HCT116 (cell line): Measurements from ENCODE around the gene BEND7. TPM values are rescaled to one million over a fixed set of nuclear protein-coding genes. Genes with fewer than 3 reads are reported as not detected.

Experiments
- ATAC-seq: fragments of 200-7000 bp; cut with Tn5 transposase; 2 replicates; pipeline ENCODE4 v1.9.1; 2020; ENCODE audit warnings: mild to moderate bottlenecking, moderate library complexity
- BruUV-seq: library from RNA; stranded (reverse); fragments of 400-500 nt; replicated peaks from 2 replicates; lab custom pipeline; 2021; lab: Mats Ljungman, UMichigan
- CTCF ChIA-PET: fragments of 300-600 bp; sonication (Branson Sonifier 250); formaldehyde crosslinking; loops from one replicate; lab custom pipeline; 2021; ENCODE audit warnings: antibody characterized with exemption; lab: Charles Lee
- POLR2A ChIA-PET: fragments of 300-600, 350-600 bp; sonication (Branson Sonifier 250); formaldehyde crosslinking; loops from one replicate; lab custom pipeline; 2021; ENCODE audit warnings: antibody characterized with exemption; lab: Charles Lee
- RAD21 ChIA-PET, 2 experiments: fragments of 300-600 bp; sonication (Branson Sonifier 250); formaldehyde crosslinking; loops; one replicate each; lab custom pipeline; 2023; ENCODE audit warnings: low total read pairs in 2 of 2; ENCODE audit not compliant: uncharacterized antibody in 2 of 2, unreplicated experiment in 2 of 2, low non-redundant PET in 1 of 2; lab: Charles Lee
- DNase-seq: peaks from one replicate; pipeline ENCODE4 v3.0.0-alpha.2; 2010; ENCODE audit warnings: low read depth, low spot score
- H2AFZ ChIP-seq: fragments of 200-600 bp; shearing (Covaris generic), sonication (generic); 2 replicates; pipeline ENCODE4 v1.6.1; 2017; ENCODE audit warnings: low read depth, mixed run types, mixed read lengths, antibody characterized with exemption, low read length; ENCODE audit not compliant: poor library complexity, severe bottlenecking
- H3K27ac ChIP-seq: 2 replicates; pipeline ENCODE4 v1.5.1; 2012; ENCODE audit warnings: low read depth, low read length
- H3K27me3 ChIP-seq: fragments of 200-600 bp; sonication (generic); 2 replicates; pipeline ENCODE4 v1.6.1; 2016; ENCODE audit warnings: mixed run types, low read length, mixed read lengths; ENCODE audit not compliant: insufficient read depth
- H3K36me3 ChIP-seq, 2 experiments: fragments of 200-500 bp in 1 of 2; fragments of 200-600 bp in 1 of 2; sonication (Bioruptor generic) in 1 of 2; sonication (generic) in 1 of 2; 2 replicates each; pipeline versions ENCODE4 v1.5.1 to v1.6.1; 2014 to 2016; ENCODE audit warnings: low read length in 2 of 2, inconsistent platforms in 1 of 2, mixed read lengths in 1 of 2, mixed run types in 1 of 2; ENCODE audit not compliant: insufficient read depth in 2 of 2, control insufficient read depth in 1 of 2
- H3K4me1 ChIP-seq, 2 experiments: fragments of 200-600 bp in 1 of 2; sonication (generic) in 1 of 2; 2 replicates each; pipeline versions ENCODE4 v1.5.1 to v1.6.1; 2012 to 2017; ENCODE audit warnings: low read length in 2 of 2, inconsistent platforms in 1 of 2, mild to moderate bottlenecking in 1 of 2, mixed read lengths in 1 of 2, mixed run types in 1 of 2, moderate library complexity in 1 of 2; ENCODE audit not compliant: insufficient read depth in 2 of 2, control insufficient read depth in 1 of 2
- H3K4me2 ChIP-seq: fragments of 200-600 bp; sonication (generic); 2 replicates; pipeline ENCODE4 v1.6.1; 2017; ENCODE audit warnings: mixed run types, low read length, mixed read lengths
- H3K4me3 ChIP-seq, 2 experiments: fragments of 200-600 bp in 1 of 2; sonication (generic) in 1 of 2; replicated peaks in 1 of 2; 2 replicates each; pipeline ENCODE4 v1.5.1; 2011 to 2016; ENCODE audit warnings: low read length in 2 of 2, control low read depth in 1 of 2, low read depth in 1 of 2, mild to moderate bottlenecking in 1 of 2, mixed read lengths in 1 of 2, mixed run types in 1 of 2
- H3K79me2 ChIP-seq: fragments of 200-600 bp; sonication (generic); 2 replicates; pipeline ENCODE4 v1.6.1; 2017; ENCODE audit warnings: mild to moderate bottlenecking, mixed run types, low read length, moderate library complexity, mixed read lengths; ENCODE audit not compliant: insufficient read depth
- H3K9ac ChIP-seq: fragments of 200-600 bp; sonication (generic); 2 replicates; pipeline ENCODE4 v1.6.1; 2016; ENCODE audit warnings: low read length, mixed read lengths
- H3K9me2 ChIP-seq: fragments of 200-600 bp; sonication (generic), shearing (Covaris generic); 2 replicates; pipeline ENCODE4 v1.6.1; 2017; ENCODE audit warnings: mixed run types, mild to moderate bottlenecking, moderate library complexity; ENCODE audit not compliant: insufficient read depth
- H3K9me3 ChIP-seq, 2 experiments: fragments of 200-500 bp in 1 of 2; fragments of 200-600 bp in 1 of 2; sonication (Bioruptor generic) in 1 of 2; sonication (generic) in 1 of 2; 2 replicates each; pipeline ENCODE4 v1.6.1; 2014 to 2017; ENCODE audit warnings: low read length in 2 of 2, mixed read lengths in 2 of 2, inconsistent platforms in 1 of 2, low read depth in 1 of 2, mild to moderate bottlenecking in 1 of 2, mixed run types in 1 of 2, moderate library complexity in 1 of 2; ENCODE audit not compliant: control insufficient read depth in 1 of 2, insufficient read depth in 1 of 2
- H4K20me1 ChIP-seq: fragments of 200-600 bp; sonication (generic), shearing (Covaris generic); 2 replicates; pipeline ENCODE4 v1.6.1; 2017; ENCODE audit warnings: mixed run types, mild to moderate bottlenecking, moderate library complexity; ENCODE audit not compliant: insufficient read depth
- EZH2phosphoT487 ChIP-seq: fragments of 200-600 bp; IDR thresholded peaks from 2 replicates; pipeline ENCODE4 v1.6.1; 2018; ENCODE audit warnings: antibody characterized with exemption, borderline replicate concordance
- JUND ChIP-seq: IDR thresholded peaks from 2 replicates; pipeline ENCODE4 v1.6.1; 2012
- POLR2A ChIP-seq: IDR thresholded peaks from 2 replicates; pipeline ENCODE4 v1.7.0; 2011; ENCODE audit warnings: borderline replicate concordance; ENCODE audit not compliant: insufficient read depth, insufficient read length; ENCODE audit errors: extremely low read depth
- RAD21 ChIP-seq: IDR thresholded peaks from 2 replicates; pipeline ENCODE4 v1.6.1; 2012; ENCODE audit warnings: low read depth, mild to moderate bottlenecking
- SIN3A ChIP-seq: IDR thresholded peaks from 2 replicates; pipeline ENCODE4 v1.6.1; 2012; ENCODE audit warnings: low read depth
- TCF7L2 ChIP-seq: IDR thresholded peaks from 2 replicates; pipeline ENCODE4 v1.7.0; 2011; ENCODE audit warnings: borderline replicate concordance, inconsistent platforms; ENCODE audit not compliant: insufficient read depth, insufficient read length; ENCODE audit errors: extremely low read depth
- intact Hi-C: fragments of 100-400 bp; cut with micrococcal nuclease; formaldehyde crosslinking; loops from 2 replicates; pipeline ENCODE4 v1.10.0; 2022
- total RNA-seq: library from RNA; stranded (reverse); gene quantifications from one replicate; pipeline ENCODE4 v1.2.1, GENCODE V29; 2021; ENCODE audit not compliant: unreplicated experiment

The BEND7 gene
- total RNA-seq, 1 experiment from 2014 or later = 13.8 TPM

GRCh38 chr10:13573960-13574359, 45.1 kb upstream of the BEND7 start:
- ATAC-seq (no peak), DNase-seq (no peak)
- no peaks in the 10 kb centered on the region for H3K27me3 ChIP-seq
- no peak overlapping the region for H3K27ac ChIP-seq
- no peaks in the 10 kb centered on the region for H3K9me2 ChIP-seq
- TF ChIP-seq EZH2phosphoT487 (no peak), TCF7L2 (no peak), JUND (no peak), SIN3A (no peak), RAD21 (no peak), POLR2A (no peak)
- no peak overlapping the region for H3K4me3 ChIP-seq
- no peak overlapping the region for H3K4me2 ChIP-seq
- H3K36me3 ChIP-seq = no peaks in the 10 kb centered on the region
- H3K79me2 ChIP-seq = no peaks in the 10 kb centered on the region
- no peaks in the 10 kb centered on the region for H3K9me3 ChIP-seq
- CTCF ChIA-PET = no interaction called here
- no peak overlapping the region for H2AFZ ChIP-seq
- RAD21 ChIA-PET = no interaction called here
- intact Hi-C loops = no loop called here
- BruUV-seq = no TSS peak
- no peaks in the 10 kb centered on the region for H4K20me1 ChIP-seq
- no peaks in the 10 kb centered on the region for H3K4me1 ChIP-seq
- POLR2A ChIA-PET = no interaction called here
- H3K9ac ChIP-seq = no peak overlapping the region

- RAD21 ChIA-PET = no interaction called here
- DNase-seq = no peak
- H3K79me2 ChIP-seq = no peaks in the 10 kb centered on the region
- TF ChIP-seq EZH2phosphoT487 = no peak
- TF ChIP-seq, all 23 proteins: peak for 0
- H3K27me3 ChIP-seq = no peaks in the 10 kb centered on the region
- H3K9me2 ChIP-seq = no peaks in the 10 kb centered on the region
- POLR2A ChIA-PET = no interaction called here
- no peak overlapping the region for H3K27ac ChIP-seq
- no peak overlapping the region for H3K4me3 ChIP-seq
- no peak overlapping the region for H3K9ac ChIP-seq
- no peaks in the 10 kb centered on the region for H3K36me3 ChIP-seq
- BruUV-seq = no TSS peak
- no peak for ATAC-seq
- no peaks in the 10 kb centered on the region for H4K20me1 ChIP-seq
- H3K4me2 ChIP-seq = no peak overlapping the region
- intact Hi-C loops = no loop called here
- H3K9me3 ChIP-seq = no peaks in the 10 kb centered on the region
- CTCF ChIA-PET = no interaction called here
- H3K4me1 ChIP-seq = no peaks in the 10 kb centered on the region
- no peak overlapping the region for H2AFZ ChIP-seq
Measured at GRCh38 chr10:13571541-13571940, 42.7 kb upstream of the BEND7 start.
